Suprapubic skin (tissue), 3 donors: ENCODE results near the gene TTLL1.

Source experiments
- POLR2A ChIP-seq, 2 donors: fragments of 450-650 bp; IDR thresholded peaks; one replicate each; pipeline ENCODE4 v1.6.1; 2017; ENCODE audit warnings: antibody characterized with exemption in 2 of 2, mild to moderate bottlenecking in 2 of 2, moderate library complexity in 2 of 2
- TF ChIP-seq, protein P1 (sequence below), 2 donors: fragments of 200-600 bp in 1 of 2; fragments of 450-650 bp in 1 of 2; sonication (generic) in 1 of 2; IDR thresholded peaks; one replicate each; pipeline ENCODE4 v1.5.1; 2016 to 2019; ENCODE audit warnings: antibody characterized with exemption in 2 of 2, mild to moderate bottlenecking in 1 of 2, moderate library complexity in 1 of 2

DNA sequence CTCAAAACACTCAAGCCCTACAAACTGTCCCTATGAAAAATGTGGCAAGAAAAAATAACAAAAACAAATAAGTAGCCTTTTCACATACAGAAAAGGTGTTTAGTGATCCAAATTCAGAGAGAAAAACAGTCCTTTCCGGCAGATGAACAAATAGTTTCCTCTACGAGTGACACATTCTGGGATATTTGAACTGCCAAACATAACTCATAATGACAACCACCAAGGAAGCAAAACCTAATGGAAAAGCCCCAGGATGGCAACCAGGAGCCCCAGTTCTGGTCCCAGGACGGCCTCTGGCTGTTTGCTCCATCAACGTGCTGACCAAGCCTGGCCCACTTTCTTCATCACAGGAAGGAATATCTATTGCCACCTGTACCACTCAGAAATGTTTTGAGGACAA is 80.3 kb downstream of the TTLL1 start:
- TF ChIP-seq, protein P1, sequence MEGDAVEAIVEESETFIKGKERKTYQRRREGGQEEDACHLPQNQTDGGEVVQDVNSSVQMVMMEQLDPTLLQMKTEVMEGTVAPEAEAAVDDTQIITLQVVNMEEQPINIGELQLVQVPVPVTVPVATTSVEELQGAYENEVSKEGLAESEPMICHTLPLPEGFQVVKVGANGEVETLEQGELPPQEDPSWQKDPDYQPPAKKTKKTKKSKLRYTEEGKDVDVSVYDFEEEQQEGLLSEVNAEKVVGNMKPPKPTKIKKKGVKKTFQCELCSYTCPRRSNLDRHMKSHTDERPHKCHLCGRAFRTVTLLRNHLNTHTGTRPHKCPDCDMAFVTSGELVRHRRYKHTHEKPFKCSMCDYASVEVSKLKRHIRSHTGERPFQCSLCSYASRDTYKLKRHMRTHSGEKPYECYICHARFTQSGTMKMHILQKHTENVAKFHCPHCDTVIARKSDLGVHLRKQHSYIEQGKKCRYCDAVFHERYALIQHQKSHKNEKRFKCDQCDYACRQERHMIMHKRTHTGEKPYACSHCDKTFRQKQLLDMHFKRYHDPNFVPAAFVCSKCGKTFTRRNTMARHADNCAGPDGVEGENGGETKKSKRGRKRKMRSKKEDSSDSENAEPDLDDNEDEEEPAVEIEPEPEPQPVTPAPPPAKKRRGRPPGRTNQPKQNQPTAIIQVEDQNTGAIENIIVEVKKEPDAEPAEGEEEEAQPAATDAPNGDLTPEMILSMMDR (IDR thresholded peaks at IDR 0.05): no peak
- TF ChIP-seq POLR2A (IDR thresholded peaks at IDR 0.05): no peak
